H1 (cell line): ENCODE data around the gene ZNF775. TPM values are rescaled to one million over a fixed set of nuclear protein-coding genes. Genes with fewer than 3 reads are reported as not detected.

Experiments
- CTCF ChIA-PET: fragments of 300-600 bp; sonication (Branson Sonifier 250); formaldehyde crosslinking; loops from one replicate; lab custom pipeline; 2021; ENCODE audit not compliant: partially characterized antibody; lab: Charles Lee
- POLR2A ChIA-PET: fragments of 300-600 bp; sonication (Branson Sonifier 250); formaldehyde crosslinking; loops from one replicate; lab custom pipeline; 2021; ENCODE audit warnings: inconsistent platforms; ENCODE audit not compliant: partially characterized antibody; lab: Charles Lee
- DNase-seq, 2 experiments: peaks; one replicate each; pipeline versions ENCODE4 v3.0.0 to v3.0.0-alpha.2; 2010 to 2022; ENCODE audit warnings: low spot score in 2 of 2, low read depth in 1 of 2, mixed read lengths in 1 of 2
- FAIRE-seq: peaks from 2 replicates; lab custom pipeline; 2011; peaks lifted over from hg19 to GRCh38; lab: Jason Lieb, UNC
- H2AFZ ChIP-seq: 2 replicates; pipeline ENCODE4 v1.8.1; 2012; ENCODE audit warnings: low read length, inconsistent platforms
- H2AK5ac ChIP-seq: 2 replicates; pipeline ENCODE4 v1.6.1; 2013; ENCODE audit warnings: low read depth, low read length
- H2BK120ac ChIP-seq: replicated peaks from 2 replicates; pipeline ENCODE3; 2013; ENCODE audit warnings: low read depth, low read length, inconsistent platforms
- H2BK12ac ChIP-seq: 2 replicates; pipeline ENCODE4 v1.6.1; 2013; ENCODE audit warnings: low read depth, low read length
- H2BK15ac ChIP-seq: 2 replicates; pipeline ENCODE4 v1.6.1; 2013; ENCODE audit warnings: low read length
- H2BK20ac ChIP-seq: 2 replicates; pipeline ENCODE4 v1.6.1; 2013; ENCODE audit warnings: low read length
- H2BK5ac ChIP-seq: 2 replicates; pipeline ENCODE4 v1.6.1; 2013; ENCODE audit warnings: low read depth, low read length
- H3K14ac ChIP-seq: 2 replicates; pipeline ENCODE4 v1.6.1; 2013; ENCODE audit warnings: inconsistent platforms; ENCODE audit not compliant: insufficient read length
- H3K18ac ChIP-seq: 2 replicates; pipeline ENCODE4 v1.6.1; 2013; ENCODE audit warnings: low read length; ENCODE audit errors: extremely low read depth
- H3K23ac ChIP-seq: 2 replicates; pipeline ENCODE4 v1.6.1; 2013; ENCODE audit warnings: inconsistent platforms; ENCODE audit not compliant: insufficient read length
- H3K23me2 ChIP-seq: 2 replicates; pipeline ENCODE4 v1.6.1; 2013; ENCODE audit warnings: low read depth, low read length
- H3K27ac ChIP-seq: 2 replicates; pipeline ENCODE4 v1.6.1; 2011; ENCODE audit warnings: low read depth, low read length, inconsistent platforms
- H3K27me3 ChIP-seq, 4 experiments: replicated peaks in 1 of 4; 1 replicate in 1 of 4; 2 replicates in 3 of 4; pipeline versions ENCODE4 v1.6.1 to v1.8.1; 2011 to 2013; ENCODE audit warnings: low read length in 3 of 4, mild to moderate bottlenecking in 3 of 4, inconsistent platforms in 2 of 4, mixed read lengths in 2 of 4, moderate library complexity in 1 of 4; ENCODE audit not compliant: control insufficient read depth in 3 of 4, insufficient read depth in 3 of 4; ENCODE audit errors: extremely low read depth in 1 of 4
- H3K36me3 ChIP-seq, 4 experiments: 2 replicates each; pipeline versions ENCODE4 v1.6.1 to v1.8.1; 2011 to 2013; ENCODE audit warnings: mild to moderate bottlenecking in 4 of 4, low read length in 3 of 4, moderate library complexity in 2 of 4, control low read depth in 1 of 4, inconsistent platforms in 1 of 4; ENCODE audit not compliant: insufficient read depth in 4 of 4, control insufficient read depth in 2 of 4
- H3K4ac ChIP-seq: replicated peaks from 2 replicates; pipeline ENCODE3; 2013; ENCODE audit warnings: low read length, low read depth, mixed read lengths, inconsistent platforms; ENCODE audit not compliant: insufficient read length
- H3K4me1 ChIP-seq, 4 experiments: replicated peaks in 1 of 4; 1 replicate in 1 of 4; 2 replicates in 3 of 4; pipeline versions ENCODE4 v1.6.1 to v1.8.1; 2011 to 2013; ENCODE audit warnings: low read length in 3 of 4, inconsistent platforms in 2 of 4, mixed read lengths in 1 of 4; ENCODE audit not compliant: insufficient read depth in 4 of 4, control insufficient read depth in 3 of 4
- H3K4me2 ChIP-seq, 2 experiments: 2 replicates each; pipeline versions ENCODE4 v1.6.1 to v1.8.1; 2011 to 2013; ENCODE audit warnings: low read depth in 2 of 2, low read length in 2 of 2, control low read depth in 1 of 2, inconsistent platforms in 1 of 2, mild to moderate bottlenecking in 1 of 2; ENCODE audit not compliant: insufficient read depth in 1 of 2
- H3K4me3 ChIP-seq, 4 experiments: fragments of 200-600, 300-600 bp in 1 of 4; sonication (generic), shearing (Covaris generic), sonication (Bioruptor Twin) in 1 of 4; 2 replicates each; pipeline versions ENCODE4 v1.5.1 to v1.8.1; 2011 to 2016; ENCODE audit warnings: low read length in 4 of 4, low read depth in 3 of 4, control low read depth in 2 of 4, inconsistent platforms in 2 of 4, mild to moderate bottlenecking in 2 of 4, mixed read lengths in 1 of 4, moderate library complexity in 1 of 4; ENCODE audit not compliant: insufficient read depth in 2 of 4; ENCODE audit errors: extremely low read depth in 1 of 4
- H3K56ac ChIP-seq: replicated peaks from 2 replicates; pipeline ENCODE3; 2013; ENCODE audit warnings: low read depth, mild to moderate bottlenecking, mixed read lengths, low read length, inconsistent platforms; ENCODE audit not compliant: insufficient read length
- H3K79me1 ChIP-seq: 2 replicates; pipeline ENCODE4 v1.6.1; 2013; ENCODE audit warnings: low read depth, low read length, control low read depth
- H3K79me2 ChIP-seq, 2 experiments: 2 replicates each; pipeline versions ENCODE4 v1.6.1 to v1.8.1; 2012 to 2013; ENCODE audit warnings: low read length in 2 of 2, mild to moderate bottlenecking in 2 of 2, inconsistent platforms in 1 of 2; ENCODE audit not compliant: insufficient read depth in 2 of 2, control insufficient read depth in 1 of 2
- H3K9ac ChIP-seq, 4 experiments: replicated peaks in 1 of 4; 1 replicate in 1 of 4; 2 replicates in 3 of 4; pipeline versions ENCODE4 v1.6.1 to v1.8.1; 2011 to 2013; ENCODE audit warnings: low read depth in 3 of 4, low read length in 3 of 4, control low read depth in 2 of 4, mild to moderate bottlenecking in 2 of 4, moderate library complexity in 2 of 4, inconsistent platforms in 1 of 4; ENCODE audit errors: extremely low read depth in 1 of 4
- H3K9me3 ChIP-seq, 2 experiments: 2 replicates each; pipeline versions ENCODE4 v1.6.1 to v1.8.1; 2012 to 2013; ENCODE audit warnings: mild to moderate bottlenecking in 2 of 2, moderate library complexity in 2 of 2, control low read depth in 1 of 2, inconsistent platforms in 1 of 2, low read depth in 1 of 2, low read length in 1 of 2, mixed read lengths in 1 of 2; ENCODE audit not compliant: insufficient read depth in 2 of 2
- H4K20me1 ChIP-seq, 2 experiments: replicated peaks in 1 of 2; 2 replicates each; pipeline versions ENCODE3 to v1.8.1; 2011 to 2013; ENCODE audit warnings: inconsistent platforms in 2 of 2, low read length in 2 of 2, mild to moderate bottlenecking in 1 of 2; ENCODE audit not compliant: insufficient read depth in 2 of 2, control insufficient read depth in 1 of 2
- H4K5ac ChIP-seq: 2 replicates; pipeline ENCODE4 v1.6.1; 2013; ENCODE audit warnings: low read length, low read depth, mixed read lengths, inconsistent platforms; ENCODE audit not compliant: insufficient read length
- H4K8ac ChIP-seq: 2 replicates; pipeline ENCODE4 v1.8.0; 2013; ENCODE audit warnings: mild to moderate bottlenecking, moderate library complexity, low read length, inconsistent platforms; ENCODE audit not compliant: insufficient read depth; ENCODE audit errors: extremely low read depth
- H4K91ac ChIP-seq: replicated peaks from 2 replicates; pipeline ENCODE3; 2013; ENCODE audit warnings: low read length, mixed read lengths, inconsistent platforms; ENCODE audit not compliant: insufficient read length
- BACH1 ChIP-seq: IDR thresholded peaks from 2 replicates; pipeline ENCODE4 v1.6.1; 2012; ENCODE audit warnings: low read length, improper control_type of control experiment
- CBX8 ChIP-seq: fragments of 300-800, 300-1000 bp; sonication (generic); IDR thresholded peaks from 2 replicates; pipeline ENCODE4 v1.7.1; 2016; ENCODE audit warnings: low read depth, low read length, borderline replicate concordance
- KDM5A ChIP-seq: fragments of 200-600 bp; IDR thresholded peaks from 2 replicates; pipeline ENCODE4 v1.7.1; 2012; ENCODE audit warnings: mild to moderate bottlenecking, low read length, inconsistent platforms, mixed read lengths
- SAP30 ChIP-seq: fragments of 300-600 bp; sonication (generic); IDR thresholded peaks from 2 replicates; pipeline ENCODE4 v1.7.1; 2012; ENCODE audit warnings: low read length, moderate library complexity, mild to moderate bottlenecking, inconsistent platforms; ENCODE audit not compliant: insufficient read depth, insufficient replicate concordance
- SIRT6 ChIP-seq: IDR thresholded peaks from one replicate; pipeline ENCODE4 v1.7.1; 2012; ENCODE audit warnings: low read length, inconsistent platforms
- SRF ChIP-seq: IDR thresholded peaks from 2 replicates; pipeline ENCODE4 v1.6.1; 2011; ENCODE audit warnings: mild to moderate bottlenecking, low read depth, low read length, moderate library complexity
- WGBS, 2 experiments: shearing (Covaris generic) in 1 of 2; methylation state at CpG; one replicate each; pipeline versions ENCODE4 v1.1.6 to v1.1.7; 2013 to 2015; ENCODE audit warnings: low lambda C conversion rate in 2 of 2, mixed read lengths in 2 of 2, inconsistent platforms in 1 of 2, low coverage in 1 of 2, missing lambda C conversion rate in 1 of 2; ENCODE audit not compliant: insufficient replicate concordance in 2 of 2, insufficient coverage in 1 of 2, insufficient read length in 1 of 2; ENCODE audit errors: extremely low coverage in 1 of 2, missing lambda C conversion rate in 1 of 2; 5-methylcytosine and 5-hydroxymethylcytosine counted together
- polyA plus RNA-seq, 7 experiments: library from polyadenylated mRNA; depleted of rRNA in 3 of 7; stranded (reverse) in 5 of 7; unstranded in 2 of 7; fragments of >200 nt in 5 of 7; fragments of 200-250 nt in 2 of 7; gene quantifications; 1 replicate in 5 of 7; 2 replicates in 1 of 7; 4 replicates in 1 of 7; pipeline versions ENCODE4 v1.2.1 to v1.2.3, GENCODE V29; 2011 to 2013; ENCODE audit warnings: missing spikeins in 2 of 7, mixed read lengths in 2 of 7
- total RNA-seq: library from RNA; stranded (reverse); fragmentation: NEBNext Ultra II Directional; extraction: Animal tissue kit (Norgen Biotek cat#: 25700); gene quantifications from 2 replicates; pipeline ENCODE4 v1.2.1, GENCODE V29; 2021

The ZNF775 gene
- total and polyA plus RNA-seq, 2 of the 8 experiments (the other 6 are each of a cell fraction or from before 2014, with no cell fraction given): 13.6 to 21.5 TPM

- Histone ChIP-seq H3K56ac (peak overlapping the region; percentile 70), H4K20me1 (peaks cover 2 to 7% of the 10 kb centered on the region in 2 experiments), H2BK5ac (0 out of 2 replicates have a peak overlapping the region, but pooled peaks have one; percentile 46), H3K36me3 (peaks cover 4 to 29% (median 19%) of the 10 kb centered on the region in 4 experiments; a peak in 7 of 8 replicates), H3K9me3 (no peaks in the 10 kb centered on the region), H3K14ac (no peak overlapping the region), H3K27me3 (no peaks in the 10 kb centered on the region), H3K27ac (peak overlapping the region; percentile 95; the same call in 1 of the 2 replicates), H2AFZ (no peak overlapping the region), H3K79me1 (peaks cover 11% of the 10 kb centered on the region), H3K18ac (peak overlapping the region; percentile 89), H3K23me2 (peaks cover 11% of the 10 kb centered on the region; the same call in 1 of the 2 replicates), H4K91ac (peak overlapping the region; percentile 29), H2BK120ac (no peak overlapping the region), H4K8ac (peak overlapping the region; percentile 97), H3K4me1 (peaks cover 7 to 26% (median 13%) of the 10 kb centered on the region in 4 experiments), H3K4me3 (peak overlapping the region; percentile 63 to 78 (median 69); a peak in 5 of 8 replicates), H2BK12ac (no peak overlapping the region), H3K23ac (no peak overlapping the region), H3K4ac (peak overlapping the region; percentile 5), H3K4me2 (peak overlapping the region; percentile 92 to 99), H4K5ac (no peak overlapping the region), H3K79me2 (peaks cover 7 to 37% of the 10 kb centered on the region in 2 experiments; a peak in 3 of 4 replicates), H3K9ac (peak overlapping the region in 2 of 4 experiments; percentile 84 to 85; a peak in 4 of 7 replicates), H2BK15ac (no peak overlapping the region), H2BK20ac (no peak overlapping the region), H2AK5ac (no peak overlapping the region)
- WGBS, 2 experiments: 78% methylated on average over 8 of the region's 8 CpGs; no CpG with 5 or more reads in 1 of the 2 experiments
- FAIRE-seq: no peak
- no peak for DNase-seq
- ChIA-PET CTCF (interaction anchor here (1.0 to 5.6 kb wide), 2 partner anchors 11 to 18 kb away, joined by 4 to 32 read pairs; no protein-coding TSS in a partner anchor), POLR2A (interaction anchor here (1.1 to 8.6 kb wide), 12 partner anchors 8 to 68 kb away, joined by 3 to 230 read pairs (median 16); partner anchors contain the start of gene RARRES2)
- TF ChIP-seq CBX8 (no peak), SRF (no peak), SIRT6 (no peak), BACH1 (no peak), KDM5A (no peak), SAP30 (no peak)
Observed at GRCh38 chr7:150367677-150368095, 11.4 kb upstream of the ZNF775 start.
